Measurements from ENCODE around the gene STARD10.

The STARD10 gene

GRCh38 chr11:72793425-72794367, at the start of gene STARD10:
Gene STARD10 (minus strand): TSS chr11:72794047. CDS start chr11:72781181, 12,866 bp downstream.
- Mint-ChIP-seq H3K27me3 (no peaks in the 10 kb centered on the region), H3K9me3 (no peaks in the 10 kb centered on the region), H3K4me3 (peak within 1 kb of the TSS; percentile 96), H3K36me3 (no peaks in the 10 kb centered on the region), H3K27ac (peak within 1 kb of the TSS; percentile 98), H3K4me1 (peaks cover 27% of the 10 kb centered on the region)
- CTCF ChIA-PET, result interaction anchor here (0.7 to 3.6 kb wide), 28 partner anchors 9 to 373 kb away, joined by 3 to 102 read pairs (median 4); partner anchors contain the start of genes ATG16L2 and FCHSD2
- peak; percentile 95 for DNase-seq

- Mint-ChIP-seq H3K9me3 (no peaks in the 10 kb centered on the region), H3K4me1 (peaks cover 7% of the 10 kb centered on the region), H3K4me3 (no peak overlapping the region), H3K36me3 (peaks cover 42% of the 10 kb centered on the region), H3K27me3 (no peaks in the 10 kb centered on the region), H3K27ac (no peak overlapping the region)
- CTCF ChIA-PET, result no interaction called here
- no peak for DNase-seq
Measured at GRCh38 chr11:72842653-72843330, 48.9 kb upstream of the STARD10 start.

- Mint-ChIP-seq H3K4me1 (peaks cover 7% of the 10 kb centered on the region), H3K27ac (no peak overlapping the region), H3K9me3 (no peaks in the 10 kb centered on the region), H3K36me3 (peaks cover 42% of the 10 kb centered on the region), H3K4me3 (no peak overlapping the region), H3K27me3 (no peaks in the 10 kb centered on the region)
- no peak for DNase-seq
- CTCF ChIA-PET, result no interaction called here
Measured at GRCh38 chr11:72842126-72842525, 48.3 kb upstream of the STARD10 start.

- H3K27me3 Mint-ChIP-seq, result no peaks in the 10 kb centered on the region
- H3K9me3 Mint-ChIP-seq, result no peaks in the 10 kb centered on the region
- peaks cover 42% of the 10 kb centered on the region for H3K36me3 Mint-ChIP-seq
- peaks cover 7% of the 10 kb centered on the region for H3K4me1 Mint-ChIP-seq
- no peak overlapping the region for H3K27ac Mint-ChIP-seq
- DNase-seq, result no peak
- CTCF ChIA-PET, result interaction anchor here (2.0 to 2.4 kb wide), 2 partner anchors 10 to 336 kb away, joined by 6 to 9 read pairs; no protein-coding TSS in a partner anchor
- H3K4me3 Mint-ChIP-seq, result no peak overlapping the region
Measured at GRCh38 chr11:72841397-72841796, 47.5 kb upstream of the STARD10 start.

- H3K4me1 Mint-ChIP-seq, result peaks cover 10% of the 10 kb centered on the region
- H3K36me3 Mint-ChIP-seq, result peaks cover 40% of the 10 kb centered on the region
- H3K27ac Mint-ChIP-seq, result no peak overlapping the region
- CTCF ChIA-PET, result interaction anchor here (0.6 to 2.4 kb wide), 5 partner anchors 9 to 338 kb away, joined by 3 to 9 read pairs (median 5); no protein-coding TSS in a partner anchor
- no peak for DNase-seq
- H3K27me3 Mint-ChIP-seq, result no peaks in the 10 kb centered on the region
- H3K4me3 Mint-ChIP-seq, result no peak overlapping the region
- H3K9me3 Mint-ChIP-seq, result no peaks in the 10 kb centered on the region
Measured at GRCh38 chr11:72840780-72841179, 46.9 kb upstream of the STARD10 start.

- Mint-ChIP-seq H3K4me3 (no peak overlapping the region), H3K9me3 (no peaks in the 10 kb centered on the region), H3K27ac (peak overlapping the region; percentile 42), H3K27me3 (no peaks in the 10 kb centered on the region), H3K4me1 (peaks cover 17% of the 10 kb centered on the region), H3K36me3 (peaks cover 32% of the 10 kb centered on the region)
- DNase-seq, result no peak
- CTCF ChIA-PET, result interaction anchor here (1.6 kb wide), 1 partner anchor 340 kb away, joined by 4 read pairs; no protein-coding TSS in a partner anchor
Measured at GRCh38 chr11:72838691-72839305, 45.0 kb upstream of the STARD10 start.

GRCh38 chr11:72836111-72836510, 42.3 kb upstream of the STARD10 start:
- no peaks in the 10 kb centered on the region for H3K9me3 Mint-ChIP-seq
- H3K27me3 Mint-ChIP-seq, result no peaks in the 10 kb centered on the region
- CTCF ChIA-PET, result interaction anchor here (2.5 to 11.5 kb wide), 3 partner anchors 10 to 343 kb away, joined by 7 to 180 read pairs (median 8); no protein-coding TSS in a partner anchor
- H3K4me1 Mint-ChIP-seq, result peaks cover 17% of the 10 kb centered on the region
- peaks cover 33% of the 10 kb centered on the region for H3K36me3 Mint-ChIP-seq
- H3K4me3 Mint-ChIP-seq, result no peak overlapping the region
- no peak for DNase-seq
- H3K27ac Mint-ChIP-seq, result no peak overlapping the region

- peaks cover 33% of the 10 kb centered on the region for H3K36me3 Mint-ChIP-seq
Measured at GRCh38 chr11:72834905-72835304, 41.1 kb upstream of the STARD10 start.

GRCh38 chr11:72833811-72834493, 40.1 kb upstream of the STARD10 start:
- no peaks in the 10 kb centered on the region for H3K27me3 Mint-ChIP-seq
- H3K4me1 Mint-ChIP-seq, result peaks cover 17% of the 10 kb centered on the region
- no peaks in the 10 kb centered on the region for H3K9me3 Mint-ChIP-seq
- no peak overlapping the region for H3K4me3 Mint-ChIP-seq
- CTCF ChIA-PET, result interaction anchor here (0.7 to 11.5 kb wide), 3 partner anchors 110 to 345 kb away, joined by 7 to 180 read pairs (median 16); no protein-coding TSS in a partner anchor
- DNase-seq, result no peak
- peaks cover 29% of the 10 kb centered on the region for H3K36me3 Mint-ChIP-seq
- H3K27ac Mint-ChIP-seq, result no peak overlapping the region

More at GRCh38 chr11:72834905-72835304, 41.1 kb upstream of the STARD10 start:
- Mint-ChIP-seq H3K27ac (peak overlapping the region; percentile 70), H3K9me3 (no peaks in the 10 kb centered on the region), H3K4me3 (no peak overlapping the region), H3K27me3 (no peaks in the 10 kb centered on the region), H3K4me1 (peaks cover 17% of the 10 kb centered on the region)
- no peak for DNase-seq
- CTCF ChIA-PET, result interaction anchor here (1.0 to 11.5 kb wide), 3 partner anchors 21 to 344 kb away, joined by 4 to 180 read pairs (median 16); partner anchors contain the start of gene ATG16L2

GRCh38 chr11:72833083-72833733, 39.4 kb upstream of the STARD10 start:
- no peak for DNase-seq
- Mint-ChIP-seq H3K27ac (peak overlapping the region; percentile 33), H3K4me3 (no peak overlapping the region), H3K36me3 (peaks cover 32% of the 10 kb centered on the region), H3K27me3 (no peaks in the 10 kb centered on the region), H3K4me1 (peaks cover 19% of the 10 kb centered on the region), H3K9me3 (no peaks in the 10 kb centered on the region)
- CTCF ChIA-PET, result interaction anchor here (0.9 to 11.5 kb wide), 4 partner anchors 17 to 353 kb away, joined by 3 to 180 read pairs (median 13); no protein-coding TSS in a partner anchor

GRCh38 chr11:72832301-72833082, 38.6 kb upstream of the STARD10 start:
- H3K9me3 Mint-ChIP-seq, result no peaks in the 10 kb centered on the region
- DNase-seq, result no peak
- peaks cover 35% of the 10 kb centered on the region for H3K36me3 Mint-ChIP-seq
- peaks cover 23% of the 10 kb centered on the region for H3K4me1 Mint-ChIP-seq
- H3K27me3 Mint-ChIP-seq, result no peaks in the 10 kb centered on the region
- no peak overlapping the region for H3K4me3 Mint-ChIP-seq
- peak overlapping the region; percentile 76 for H3K27ac Mint-ChIP-seq
- CTCF ChIA-PET, result interaction anchor here (0.6 to 11.5 kb wide), 18 partner anchors 8 to 456 kb away, joined by 3 to 180 read pairs (median 4); no protein-coding TSS in a partner anchor
